ENCODE results near the gene MINDY4.

Gene MINDY4

GRCh38 chr7:30837581-30837980, 66.4 kb downstream of the MINDY4 start:
- no peak for DNase-seq

GRCh38 chr7:30838008-30838407, 66.8 kb downstream of the MINDY4 start:
- DNase-seq, result no peak

GRCh38 chr7:30840141-30841024, 69.2 kb downstream of the MINDY4 start:
- no peak for DNase-seq

GRCh38 chr7:30841025-30841735, 70.0 kb downstream of the MINDY4 start:
- no peak for DNase-seq

GRCh38 chr7:30841801-30842541, 70.8 kb downstream of the MINDY4 start:
- no peak for DNase-seq

GRCh38 chr7:30842542-30843451, 71.6 kb downstream of the MINDY4 start:
- DNase-seq, result no peak

- no peak for DNase-seq
Measured at GRCh38 chr7:30843741-30844482, 72.7 kb downstream of the MINDY4 start.

- no peak for DNase-seq
Measured at GRCh38 chr7:30844483-30844874, 73.3 kb downstream of the MINDY4 start.

- DNase-seq, result no peak
Measured at GRCh38 chr7:30844916-30845315, 73.7 kb downstream of the MINDY4 start.

- no peak for DNase-seq
Measured at GRCh38 chr7:30845426-30846135, 74.4 kb downstream of the MINDY4 start.

- DNase-seq, result no peak
Measured at GRCh38 chr7:30846378-30846777, 75.2 kb downstream of the MINDY4 start.

GRCh38 chr7:30848121-30848855, 77.1 kb downstream of the MINDY4 start:
- DNase-seq, result no peak

GRCh38 chr7:30849565-30849964, 78.3 kb downstream of the MINDY4 start:
- DNase-seq, result no peak

GRCh38 chr7:30850426-30850825, 79.2 kb downstream of the MINDY4 start:
- no peak for DNase-seq

GRCh38 chr7:30851651-30852307, 80.6 kb downstream of the MINDY4 start:
- DNase-seq, result no peak

- DNase-seq, result no peak
Measured at GRCh38 chr7:30852308-30852684, 81.1 kb downstream of the MINDY4 start.

GRCh38 chr7:30852744-30853288, 81.6 kb downstream of the MINDY4 start:
- no peak for DNase-seq

GRCh38 chr7:30853576-30853975, 82.4 kb downstream of the MINDY4 start:
- no peak for DNase-seq

- DNase-seq, result no peak
Measured at GRCh38 chr7:30855936-30856335, 84.7 kb downstream of the MINDY4 start.
